ENCODE measurements around the gene ANKRD65. TPM values are rescaled to one million over a fixed set of nuclear protein-coding genes. Genes with fewer than 3 reads are reported as not detected.
A peak's percentile ranks its signal among the peaks of the same experiment; 100 is the strongest.

ANKRD65 gene
- total RNA-seq, 1 experiment from 2014 or later = not detected

GRCh38 chr1:1402072-1402900 lies 18.8 kb downstream of the ANKRD65 start:
- Mint-ChIP-seq H3K27me3 (ENCODE audit: unreplicated experiment) (no peaks in the 10 kb centered on the region), H3K9me3 (ENCODE audit: low read depth, unreplicated experiment) (no peaks in the 10 kb centered on the region), H3K27ac (ENCODE audit: unreplicated experiment) (peak overlapping the region; percentile 30), H3K4me3 (ENCODE audit: low read depth, unreplicated experiment) (no peak overlapping the region), H3K36me3 (ENCODE audit: insufficient read depth, unreplicated experiment) (peaks cover 88% of the 10 kb centered on the region), H3K4me1 (ENCODE audit: low read depth, unreplicated experiment) (no peaks in the 10 kb centered on the region)
- no TSS peak for BruUV-seq (replicated peaks)
- intact Hi-C loops (cut with micrococcal nuclease; ENCODE audit: unreplicated experiment) = no loop called here
- CTCF ChIA-PET = interaction anchor here (0.6 kb wide), 1 partner anchor 103 kb away, joined by 3 read pairs; no protein-coding TSS in a partner anchor
- peak; percentile 43 for DNase-seq
- TF ChIP-seq CTCF (IDR thresholded peaks at IDR 0.05; ENCODE audit: unreplicated experiment) = no peak

GRCh38 chr1:1401457-1402010 lies 19.5 kb downstream of the ANKRD65 start:
- no peak overlapping the region for H3K27ac Mint-ChIP-seq (ENCODE audit: unreplicated experiment)
- peak overlapping the region; percentile 84 for H3K4me3 Mint-ChIP-seq (ENCODE audit: low read depth, unreplicated experiment)

GRCh38 chr1:1400576-1401456 lies 20.3 kb downstream of the ANKRD65 start:
- Mint-ChIP-seq H3K4me3 (ENCODE audit: low read depth, unreplicated experiment) (peak overlapping the region; percentile 84), H3K36me3 (ENCODE audit: insufficient read depth, unreplicated experiment) (peaks cover 80% of the 10 kb centered on the region), H3K27ac (ENCODE audit: unreplicated experiment) (peak overlapping the region; percentile 90), H3K9me3 (ENCODE audit: low read depth, unreplicated experiment) (no peaks in the 10 kb centered on the region), H3K27me3 (ENCODE audit: unreplicated experiment) (no peaks in the 10 kb centered on the region), H3K4me1 (ENCODE audit: low read depth, unreplicated experiment) (no peaks in the 10 kb centered on the region)
- CTCF ChIA-PET = no interaction called here
- intact Hi-C loops (cut with micrococcal nuclease; ENCODE audit: unreplicated experiment) = no loop called here
- DNase-seq = no peak
- TSS peak; percentile 56 for BruUV-seq (replicated peaks)
- TF ChIP-seq CTCF (IDR thresholded peaks at IDR 0.05; ENCODE audit: unreplicated experiment) = no peak

More at GRCh38 chr1:1401457-1402010, 19.5 kb downstream of the ANKRD65 start:
- no peaks in the 10 kb centered on the region for H3K27me3 Mint-ChIP-seq (ENCODE audit: unreplicated experiment)
- intact Hi-C loops (cut with micrococcal nuclease; ENCODE audit: unreplicated experiment) = no loop called here
- no peak for DNase-seq
- peaks cover 87% of the 10 kb centered on the region for H3K36me3 Mint-ChIP-seq (ENCODE audit: insufficient read depth, unreplicated experiment)
- CTCF ChIA-PET = interaction anchor here (0.6 kb wide), 1 partner anchor 104 kb away, joined by 3 read pairs; no protein-coding TSS in a partner anchor
- BruUV-seq (replicated peaks) = no TSS peak
- no peaks in the 10 kb centered on the region for H3K4me1 Mint-ChIP-seq (ENCODE audit: low read depth, unreplicated experiment)
- no peak for TF ChIP-seq CTCF (IDR thresholded peaks at IDR 0.05; ENCODE audit: unreplicated experiment)
- H3K9me3 Mint-ChIP-seq (ENCODE audit: low read depth, unreplicated experiment) = no peaks in the 10 kb centered on the region

- BruUV-seq (replicated peaks) = no TSS peak
- Mint-ChIP-seq H3K27me3 (ENCODE audit: unreplicated experiment) (no peaks in the 10 kb centered on the region), H3K9me3 (ENCODE audit: low read depth, unreplicated experiment) (no peaks in the 10 kb centered on the region), H3K4me3 (ENCODE audit: low read depth, unreplicated experiment) (peak overlapping the region; percentile 84), H3K36me3 (ENCODE audit: insufficient read depth, unreplicated experiment) (peaks cover 81% of the 10 kb centered on the region), H3K27ac (ENCODE audit: unreplicated experiment) (peak overlapping the region; percentile 90), H3K4me1 (ENCODE audit: low read depth, unreplicated experiment) (no peaks in the 10 kb centered on the region)
- DNase-seq = no peak
- intact Hi-C loops (cut with micrococcal nuclease; ENCODE audit: unreplicated experiment) = no loop called here
- CTCF ChIA-PET = no interaction called here
- no peak for TF ChIP-seq CTCF (IDR thresholded peaks at IDR 0.05; ENCODE audit: unreplicated experiment)
Measured at GRCh38 chr1:1399872-1400575, 21.1 kb downstream of the ANKRD65 start.
